ENCODE data around the gene ERAL1. TPM values are rescaled to one million over a fixed set of nuclear protein-coding genes. Genes with fewer than 3 reads are reported as not detected.
"Not testable (repeated sequence)": the region's sequence is repeated elsewhere in the genome, so short reads cannot be mapped to it uniquely, and the experiment has no call there.

The ERAL1 gene
- total RNA-seq, 4 donors from 2014 or later, result 24.5 to 38.0 (median 27.7) TPM

DNA sequence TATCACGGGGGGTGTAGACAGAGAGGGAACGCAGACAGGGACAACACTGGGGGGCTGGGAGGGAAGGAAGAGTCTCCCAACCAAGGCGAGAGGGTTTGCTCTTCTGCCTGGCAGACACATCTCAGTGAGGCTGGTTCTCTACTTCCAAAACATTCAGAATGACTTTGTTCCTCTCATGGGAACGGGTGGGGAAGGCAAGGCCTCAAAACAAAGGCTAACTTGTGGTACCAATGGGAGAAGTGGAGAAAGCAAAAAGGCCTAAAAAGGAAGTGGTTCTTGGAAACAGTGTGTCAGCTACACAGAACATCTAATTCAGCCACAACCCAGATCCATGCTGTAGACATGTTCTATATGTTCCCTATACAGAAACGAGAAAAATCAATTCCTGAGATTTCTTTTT is 35.2 kb downstream of the ERAL1 start:
- intact Hi-C loops (cut with DNase I), result loop anchor here (10.0 kb wide), 1 partner anchor 55 kb away; no protein-coding TSS in a partner anchor
- peak overlapping the region in 3 of 4 donors; percentile 5 to 34 (median 26) for H3K27ac ChIP-seq (replicated peaks in 1 of 4)
- WGBS, result 74% methylated on average over 5 of the region's 5 CpGs

DNA sequence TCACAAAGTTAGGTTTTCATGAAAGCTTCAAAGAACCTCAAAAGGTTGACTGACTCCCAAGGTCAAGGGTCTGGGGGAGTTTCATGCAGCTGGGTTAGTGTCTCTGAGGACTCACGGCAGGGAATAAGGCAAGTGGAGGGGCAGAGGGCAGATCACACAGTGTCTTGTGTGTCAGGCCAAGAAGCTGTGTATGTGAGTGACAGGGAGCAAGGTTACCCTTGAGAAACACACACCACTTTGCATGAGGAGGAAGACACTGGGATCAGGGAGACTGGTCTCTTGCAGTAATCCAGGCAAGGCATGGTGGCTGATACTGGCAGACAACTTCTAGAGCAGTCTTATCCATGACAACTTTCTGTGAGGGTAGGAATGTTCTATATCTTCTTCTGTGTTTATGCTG is 36.4 kb downstream of the ERAL1 start:
- Histone ChIP-seq H3K27me3 (no peaks in the 10 kb centered on the region), H3K4me1 (peaks cover 37 to 61% (median 56%) of the 10 kb centered on the region in 4 donors), H3K36me3 (peaks cover 0 to 41% (median 18%) of the 10 kb centered on the region in 4 donors), H3K27ac (replicated peaks in 1 of 4) (peak overlapping the region in 1 of 4 donors; percentile 25), H3K4me3 (no peak overlapping the region), H3K9me3 (no peaks in the 10 kb centered on the region)
- intact Hi-C loops (cut with DNase I), result loop anchor here (10.0 kb wide), 1 partner anchor 54 kb away; no protein-coding TSS in a partner anchor
- DNase-seq (ENCODE audit: extremely low spot score), result no peak
- WGBS, result 82% methylated on average over 1 of the region's 1 CpG
- no peak for TF ChIP-seq POLR2AphosphoS5 (IDR thresholded peaks at IDR 0.05)
- TF ChIP-seq EP300 (IDR thresholded peaks at IDR 0.05), result no peak
- TF ChIP-seq, protein P1, sequence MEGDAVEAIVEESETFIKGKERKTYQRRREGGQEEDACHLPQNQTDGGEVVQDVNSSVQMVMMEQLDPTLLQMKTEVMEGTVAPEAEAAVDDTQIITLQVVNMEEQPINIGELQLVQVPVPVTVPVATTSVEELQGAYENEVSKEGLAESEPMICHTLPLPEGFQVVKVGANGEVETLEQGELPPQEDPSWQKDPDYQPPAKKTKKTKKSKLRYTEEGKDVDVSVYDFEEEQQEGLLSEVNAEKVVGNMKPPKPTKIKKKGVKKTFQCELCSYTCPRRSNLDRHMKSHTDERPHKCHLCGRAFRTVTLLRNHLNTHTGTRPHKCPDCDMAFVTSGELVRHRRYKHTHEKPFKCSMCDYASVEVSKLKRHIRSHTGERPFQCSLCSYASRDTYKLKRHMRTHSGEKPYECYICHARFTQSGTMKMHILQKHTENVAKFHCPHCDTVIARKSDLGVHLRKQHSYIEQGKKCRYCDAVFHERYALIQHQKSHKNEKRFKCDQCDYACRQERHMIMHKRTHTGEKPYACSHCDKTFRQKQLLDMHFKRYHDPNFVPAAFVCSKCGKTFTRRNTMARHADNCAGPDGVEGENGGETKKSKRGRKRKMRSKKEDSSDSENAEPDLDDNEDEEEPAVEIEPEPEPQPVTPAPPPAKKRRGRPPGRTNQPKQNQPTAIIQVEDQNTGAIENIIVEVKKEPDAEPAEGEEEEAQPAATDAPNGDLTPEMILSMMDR (IDR thresholded peaks at IDR 0.05), result no peak
- TF ChIP-seq POLR2A (IDR thresholded peaks at IDR 0.05; ENCODE audit: low read depth), result no peak

More for the DNA sequence above, 35.2 kb downstream of the ERAL1 start:
- H3K4me3 ChIP-seq, result no peak overlapping the region
- peaks cover 31 to 50% (median 48%) of the 10 kb centered on the region in 4 donors for H3K4me1 ChIP-seq
- TF ChIP-seq POLR2AphosphoS5 (IDR thresholded peaks at IDR 0.05) (no peak), EP300 (IDR thresholded peaks at IDR 0.05) (no peak)
- TF ChIP-seq, protein P1 (IDR thresholded peaks at IDR 0.05), result no peak
- H3K27me3 ChIP-seq, result no peaks in the 10 kb centered on the region
- peaks cover 6 to 53% (median 30%) of the 10 kb centered on the region in 4 donors for H3K36me3 ChIP-seq
- DNase-seq (ENCODE audit: extremely low spot score), result no peak
- H3K9me3 ChIP-seq, result no peaks in the 10 kb centered on the region

DNA sequence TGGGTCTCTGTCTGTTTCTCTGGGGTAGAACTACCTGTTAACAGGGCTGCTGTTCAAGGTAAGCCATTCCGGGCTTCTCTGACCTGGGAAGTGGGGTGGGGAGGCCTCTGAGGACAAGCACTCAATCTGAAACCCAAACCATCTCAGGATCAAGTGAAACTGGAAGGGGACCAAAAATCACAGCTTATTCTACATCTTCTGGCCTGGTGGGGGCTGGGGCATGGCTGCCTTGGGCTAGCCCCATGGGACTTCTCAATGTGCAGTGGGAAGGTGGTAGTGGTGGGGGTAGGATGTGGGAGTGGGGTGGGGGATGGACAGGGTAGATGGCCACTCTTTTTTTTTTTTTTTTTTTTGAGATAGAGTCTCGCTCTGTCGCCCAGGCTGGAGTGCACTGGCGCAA is 37.2 kb downstream of the ERAL1 start:
- peak overlapping the region in 1 of 4 donors; percentile 16 for H3K27ac ChIP-seq (replicated peaks in 1 of 4)

DNA sequence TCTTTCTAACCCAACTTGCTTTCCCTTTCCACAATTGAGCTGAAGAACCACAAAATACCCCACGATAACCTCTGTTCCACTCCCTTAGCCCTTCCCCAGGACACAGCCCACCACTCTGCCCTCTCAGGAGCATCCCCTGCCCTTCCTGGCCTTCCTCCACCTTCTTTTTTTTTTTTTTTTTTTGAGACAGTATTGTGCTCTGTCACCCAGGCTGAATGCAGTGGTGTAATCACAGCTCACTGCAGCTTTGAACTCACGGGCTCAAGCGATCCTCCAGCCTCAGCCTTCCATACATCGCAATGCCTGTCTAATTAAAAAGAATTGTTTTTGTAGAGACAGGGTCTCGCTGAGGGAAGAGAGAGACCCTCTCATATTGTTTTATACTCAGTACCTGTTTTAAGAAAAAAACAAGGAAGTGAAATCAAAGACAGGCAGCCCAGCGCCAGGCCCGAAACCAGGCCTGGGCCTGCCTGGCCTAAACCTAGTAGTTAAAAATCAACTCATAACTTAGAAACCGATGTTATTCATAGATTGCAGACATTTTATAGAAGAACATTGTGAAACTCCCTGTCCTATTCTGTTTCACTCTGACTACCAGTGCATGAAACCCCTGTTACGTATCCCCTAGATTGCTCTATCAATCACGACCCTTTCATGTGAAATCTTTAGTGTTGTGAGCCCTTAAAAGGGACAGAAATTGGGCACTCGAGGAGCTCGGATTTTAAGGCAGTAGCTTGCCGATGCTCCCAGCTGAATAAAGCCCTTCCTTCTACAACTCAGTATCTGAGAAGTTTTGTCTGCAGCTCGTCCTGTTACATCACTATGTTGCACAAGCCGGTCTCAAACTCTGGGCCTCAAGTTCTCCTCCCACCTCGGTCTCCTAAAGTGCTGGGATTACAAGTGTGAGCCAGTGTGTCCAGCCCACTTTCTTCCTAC is 38.7 kb downstream of the ERAL1 start:
- not testable (repeated sequence) for DNase-seq (ENCODE audit: extremely low spot score); H3K27me3 ChIP-seq; H3K9me3 ChIP-seq; H3K4me3 ChIP-seq
- intact Hi-C loops (cut with DNase I), result loop anchor here (10.0 kb wide), 1 partner anchor 51 kb away; no protein-coding TSS in a partner anchor
- peaks cover 49 to 79% (median 72%) of the 10 kb centered on the region in 4 donors for H3K4me1 ChIP-seq
- WGBS, result 71% methylated on average over 16 of the region's 16 CpGs
- H3K27ac ChIP-seq (replicated peaks in 1 of 4), result peak overlapping the region; percentile 16 to 51 (median 21)
- H3K36me3 ChIP-seq, result peaks cover 0 to 17% (median 4%) of the 10 kb centered on the region in 4 donors

More for the DNA sequence above, 37.2 kb downstream of the ERAL1 start:
- 98% methylated on average over 4 of the region's 4 CpGs for WGBS
- Histone ChIP-seq H3K9me3 (no peaks in the 10 kb centered on the region), H3K27me3 (no peaks in the 10 kb centered on the region), H3K4me3 (no peak overlapping the region), H3K4me1 (peaks cover 41 to 69% (median 63%) of the 10 kb centered on the region in 4 donors), H3K36me3 (peaks cover 0 to 32% (median 11%) of the 10 kb centered on the region in 4 donors)
- DNase-seq (ENCODE audit: extremely low spot score), result no peak
- TF ChIP-seq POLR2A (IDR thresholded peaks at IDR 0.05; ENCODE audit: low read depth), result no peak
- no peak for TF ChIP-seq EP300 (IDR thresholded peaks at IDR 0.05)
- no peak for TF ChIP-seq POLR2AphosphoS5 (IDR thresholded peaks at IDR 0.05)
- TF ChIP-seq, protein P1 (IDR thresholded peaks at IDR 0.05), result no peak
- intact Hi-C loops (cut with DNase I), result loop anchor here (10.0 kb wide), 1 partner anchor 53 kb away; no protein-coding TSS in a partner anchor

Data from esophagus muscularis mucosa (tissue), 4 donors.